ENCODE data around the gene IRAK1BP1.

The IRAK1BP1 gene

GRCh38 chr6:78948785-78949184 is 81.4 kb downstream of the IRAK1BP1 start:
- Histone ChIP-seq H4K20me1 (ENCODE audit: low read depth, low read length) (no peaks in the 10 kb centered on the region), H3K79me2 (ENCODE audit: insufficient read depth, low read length) (0 out of 2 replicates have a peak, but pooled peaks cover 3% of the 10 kb centered on the region), H3K36me3 (ENCODE audit: low read length) (peaks cover 91% of the 10 kb centered on the region), H2AFZ (ENCODE audit: low read depth, low read length, severe bottlenecking) (no peak overlapping the region), H3K4me2 (ENCODE audit: low read depth, low read length, poor library complexity, severe bottlenecking) (no peak overlapping the region), H3K9ac (ENCODE audit: low read length) (no peak overlapping the region), H3K9me3 (ENCODE audit: insufficient read depth, low read length) (no peaks in the 10 kb centered on the region), H3K27ac (ENCODE audit: low read depth, low read length) (no peak overlapping the region), H3K27me3 (ENCODE audit: low read length) (no peaks in the 10 kb centered on the region), H3F3A (ENCODE audit: insufficient read depth) (0 out of 2 replicates have a peak, but pooled peaks cover 7% of the 10 kb centered on the region), H3K4me3 (ENCODE audit: insufficient read depth, low read length, poor library complexity, severe bottlenecking) (no peak overlapping the region), H3K9me2 (replicated peaks; ENCODE audit: insufficient read depth, low read length) (no peaks in the 10 kb centered on the region)
- TF ChIP-seq CTCF (IDR thresholded peaks at IDR 0.05; ENCODE audit: insufficient read depth, low read length, poor library complexity, severe bottlenecking), result no peak
- TF ChIP-seq EZH2phosphoT487 (conservative IDR thresholded peaks at IDR 0.05; ENCODE audit: low read length), result no peak

- Histone ChIP-seq H3K4me3 (ENCODE audit: insufficient read depth, low read length, poor library complexity, severe bottlenecking) (no peak overlapping the region), H3K9ac (ENCODE audit: low read length) (no peak overlapping the region), H3K9me3 (ENCODE audit: insufficient read depth, low read length) (no peaks in the 10 kb centered on the region), H3K79me2 (ENCODE audit: insufficient read depth, low read length) (no peaks in the 10 kb centered on the region), H3K36me3 (ENCODE audit: low read length) (peaks cover 85% of the 10 kb centered on the region), H3K9me2 (replicated peaks; ENCODE audit: insufficient read depth, low read length) (no peaks in the 10 kb centered on the region), H3F3A (ENCODE audit: insufficient read depth) (peaks cover 8% of the 10 kb centered on the region; the same call in 1 of the 2 replicates), H3K27me3 (ENCODE audit: low read length) (no peaks in the 10 kb centered on the region), H3K4me2 (ENCODE audit: low read depth, low read length, poor library complexity, severe bottlenecking) (no peak overlapping the region), H3K27ac (ENCODE audit: low read depth, low read length) (no peak overlapping the region), H4K20me1 (ENCODE audit: low read depth, low read length) (no peaks in the 10 kb centered on the region), H2AFZ (ENCODE audit: low read depth, low read length, severe bottlenecking) (no peak overlapping the region)
- TF ChIP-seq CTCF (IDR thresholded peaks at IDR 0.05; ENCODE audit: insufficient read depth, low read length, poor library complexity, severe bottlenecking) (no peak), EZH2phosphoT487 (conservative IDR thresholded peaks at IDR 0.05; ENCODE audit: low read length) (no peak)
Observed at GRCh38 chr6:78952362-78952761, 85.0 kb downstream of the IRAK1BP1 start.

All from SU-DHL-6 (cell line).